Measurements from ENCODE around the gene NRXN3.

NRXN3 gene

DNA sequence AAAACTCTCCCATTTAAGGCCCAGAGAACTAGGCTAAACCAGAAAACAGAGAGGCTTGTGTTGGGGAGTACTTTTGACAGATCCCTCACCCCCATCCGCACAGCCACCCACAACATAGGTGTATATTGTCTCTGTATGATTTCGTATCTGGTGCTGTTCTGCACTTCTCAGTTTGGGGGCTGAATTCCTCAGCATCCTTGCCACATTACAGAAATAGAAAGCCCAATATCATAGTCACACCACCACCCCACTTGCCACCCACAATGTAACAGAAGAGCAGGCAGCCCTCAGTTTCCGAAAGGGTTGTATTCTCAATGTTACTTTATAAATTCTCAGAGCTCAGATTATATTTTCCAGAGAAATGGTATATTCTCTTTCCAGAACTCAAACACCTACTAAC is 1090.2 kb downstream of the NRXN3 start:
- Mint-ChIP-seq H3K9me3 (peaks cover 8% of the 10 kb centered on the region), H3K4me3 (no peak overlapping the region), H3K27me3 (no peaks in the 10 kb centered on the region), H3K4me1 (no peaks in the 10 kb centered on the region), H3K27ac (no peak overlapping the region), H3K36me3 (no peaks in the 10 kb centered on the region)

GRCh38 chr14:79265366-79265946 is 1095.3 kb downstream of the NRXN3 start:
- H3K9me3 Mint-ChIP-seq, result no peaks in the 10 kb centered on the region
- H3K27ac Mint-ChIP-seq, result no peak overlapping the region
- no peak overlapping the region for H3K4me3 Mint-ChIP-seq
- no peaks in the 10 kb centered on the region for H3K4me1 Mint-ChIP-seq
- no peaks in the 10 kb centered on the region for H3K27me3 Mint-ChIP-seq
- no peaks in the 10 kb centered on the region for H3K36me3 Mint-ChIP-seq

GRCh38 chr14:79270361-79270760 is 1100.2 kb downstream of the NRXN3 start:
- Mint-ChIP-seq H3K4me3 (no peak overlapping the region), H3K4me1 (no peaks in the 10 kb centered on the region), H3K9me3 (no peaks in the 10 kb centered on the region), H3K36me3 (no peaks in the 10 kb centered on the region), H3K27ac (no peak overlapping the region), H3K27me3 (no peaks in the 10 kb centered on the region)

DNA sequence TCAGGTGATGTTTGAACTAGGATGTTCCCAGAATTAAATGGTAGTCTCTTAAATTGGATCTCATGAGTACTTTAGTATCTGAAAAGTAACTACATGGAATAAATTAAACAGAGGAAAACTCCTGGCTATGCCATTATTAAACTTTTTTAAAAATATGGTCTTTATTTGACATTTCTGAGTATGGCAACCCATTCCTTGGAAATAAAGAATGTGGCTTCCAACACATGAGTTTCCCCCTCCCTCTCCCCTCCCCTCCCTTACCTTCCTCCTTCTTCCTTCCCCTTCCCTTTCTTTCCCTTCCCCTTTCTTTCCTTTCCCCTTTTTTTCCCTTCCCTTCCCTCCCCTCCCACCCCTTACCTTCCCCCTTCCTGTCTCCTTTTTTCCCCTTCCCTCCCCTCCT is 1100.9 kb downstream of the NRXN3 start:
- Mint-ChIP-seq H3K27me3 (no peaks in the 10 kb centered on the region), H3K9me3 (no peaks in the 10 kb centered on the region), H3K36me3 (no peaks in the 10 kb centered on the region), H3K27ac (no peak overlapping the region), H3K4me3 (no peak overlapping the region), H3K4me1 (no peaks in the 10 kb centered on the region)

DNA sequence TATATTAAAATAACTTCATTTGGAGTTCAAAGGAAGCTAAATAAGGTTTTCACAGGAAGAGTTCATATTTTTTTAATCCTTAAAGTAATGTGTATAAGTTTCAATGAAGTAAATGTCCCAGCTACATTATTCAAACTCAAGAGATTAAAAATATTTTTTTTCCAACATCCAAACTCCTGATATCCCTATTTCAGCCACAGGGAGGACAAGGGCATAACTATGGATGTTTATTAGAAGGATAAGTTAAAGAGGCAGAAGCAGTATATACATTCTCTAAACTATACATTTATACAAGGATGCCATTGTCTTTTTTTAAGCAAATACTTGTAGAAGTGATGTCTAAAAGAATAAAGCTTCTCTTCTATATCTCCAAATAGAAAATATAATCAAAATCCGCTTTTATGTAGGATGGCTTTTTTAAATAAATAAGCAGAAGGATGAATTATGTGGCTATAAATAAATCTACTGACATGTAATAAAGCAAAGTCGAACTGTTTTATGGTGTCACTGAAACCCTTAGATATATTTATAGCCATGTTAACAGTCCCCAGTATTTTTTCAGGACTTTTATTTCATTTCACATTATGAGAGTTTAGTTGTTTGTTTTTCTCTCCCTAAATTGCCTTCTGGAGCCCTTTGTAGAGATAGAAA is 1104.6 kb downstream of the NRXN3 start:
- H3K9me3 Mint-ChIP-seq, result no peaks in the 10 kb centered on the region
- no peak overlapping the region for H3K27ac Mint-ChIP-seq
- H3K36me3 Mint-ChIP-seq, result no peaks in the 10 kb centered on the region
- H3K27me3 Mint-ChIP-seq, result peaks cover 11% of the 10 kb centered on the region
- no peaks in the 10 kb centered on the region for H3K4me1 Mint-ChIP-seq
- H3K4me3 Mint-ChIP-seq, result no peak overlapping the region

- Mint-ChIP-seq H3K4me1 (no peaks in the 10 kb centered on the region), H3K9me3 (no peaks in the 10 kb centered on the region), H3K36me3 (no peaks in the 10 kb centered on the region), H3K4me3 (no peak overlapping the region), H3K27ac (no peak overlapping the region), H3K27me3 (peaks cover 16% of the 10 kb centered on the region)
These were observed 1105.1 kb downstream of the NRXN3 start for GRCh38 chr14:79275292-79275655.

- no peak overlapping the region for H3K4me3 Mint-ChIP-seq
- no peaks in the 10 kb centered on the region for H3K4me1 Mint-ChIP-seq
- H3K27me3 Mint-ChIP-seq, result peaks cover 34% of the 10 kb centered on the region
- H3K9me3 Mint-ChIP-seq, result no peaks in the 10 kb centered on the region
- H3K27ac Mint-ChIP-seq, result no peak overlapping the region
- H3K36me3 Mint-ChIP-seq, result no peaks in the 10 kb centered on the region
These were observed 1108.2 kb downstream of the NRXN3 start for GRCh38 chr14:79278286-79278797.

DNA sequence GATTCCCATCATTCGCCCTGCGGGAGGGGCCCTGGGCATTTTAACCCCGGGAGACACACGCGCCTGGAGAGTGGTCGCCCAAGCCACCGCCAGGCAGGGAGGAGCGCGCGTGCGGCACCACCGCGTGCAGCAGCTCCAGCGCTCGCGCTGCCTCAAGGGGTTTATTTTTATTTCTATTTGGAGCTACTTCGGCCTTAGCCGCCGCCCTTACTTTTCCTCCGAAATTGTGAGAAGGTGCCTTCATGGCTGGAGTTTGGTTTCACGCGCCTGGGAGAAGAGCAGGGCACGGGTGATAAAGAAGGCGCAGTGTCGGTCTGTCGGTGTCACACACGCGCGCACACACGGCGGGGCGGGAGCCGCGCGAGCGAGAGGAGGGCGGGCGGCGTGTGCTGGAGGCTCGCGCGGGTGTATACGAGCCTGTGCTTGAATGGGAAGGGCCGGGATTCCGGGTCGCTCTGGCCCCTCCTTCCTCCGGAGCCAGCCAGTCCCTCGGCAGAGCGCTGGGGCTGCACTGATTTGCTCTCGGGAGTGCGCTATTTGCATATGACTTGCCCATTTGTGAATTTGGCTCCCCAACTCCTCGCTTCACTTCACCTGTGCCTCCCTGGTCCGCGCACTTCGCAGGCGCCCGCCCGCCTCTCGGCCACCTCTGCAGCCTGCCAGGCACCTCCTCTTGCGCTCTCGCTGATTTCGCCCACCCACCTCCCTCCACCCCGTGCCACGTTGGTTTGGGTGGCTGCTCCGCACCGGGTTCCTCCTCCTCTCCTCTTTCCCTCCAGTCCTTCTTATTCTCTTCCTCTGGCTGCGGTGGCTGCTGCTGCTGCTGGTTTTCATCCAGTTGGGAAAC is 1108.8 kb downstream of the NRXN3 start:
- no peaks in the 10 kb centered on the region for H3K9me3 Mint-ChIP-seq
- H3K36me3 Mint-ChIP-seq, result no peaks in the 10 kb centered on the region
- peaks cover 34% of the 10 kb centered on the region for H3K27me3 Mint-ChIP-seq
- H3K4me1 Mint-ChIP-seq, result no peaks in the 10 kb centered on the region
- no peak overlapping the region for H3K4me3 Mint-ChIP-seq
- H3K27ac Mint-ChIP-seq, result no peak overlapping the region

DNA sequence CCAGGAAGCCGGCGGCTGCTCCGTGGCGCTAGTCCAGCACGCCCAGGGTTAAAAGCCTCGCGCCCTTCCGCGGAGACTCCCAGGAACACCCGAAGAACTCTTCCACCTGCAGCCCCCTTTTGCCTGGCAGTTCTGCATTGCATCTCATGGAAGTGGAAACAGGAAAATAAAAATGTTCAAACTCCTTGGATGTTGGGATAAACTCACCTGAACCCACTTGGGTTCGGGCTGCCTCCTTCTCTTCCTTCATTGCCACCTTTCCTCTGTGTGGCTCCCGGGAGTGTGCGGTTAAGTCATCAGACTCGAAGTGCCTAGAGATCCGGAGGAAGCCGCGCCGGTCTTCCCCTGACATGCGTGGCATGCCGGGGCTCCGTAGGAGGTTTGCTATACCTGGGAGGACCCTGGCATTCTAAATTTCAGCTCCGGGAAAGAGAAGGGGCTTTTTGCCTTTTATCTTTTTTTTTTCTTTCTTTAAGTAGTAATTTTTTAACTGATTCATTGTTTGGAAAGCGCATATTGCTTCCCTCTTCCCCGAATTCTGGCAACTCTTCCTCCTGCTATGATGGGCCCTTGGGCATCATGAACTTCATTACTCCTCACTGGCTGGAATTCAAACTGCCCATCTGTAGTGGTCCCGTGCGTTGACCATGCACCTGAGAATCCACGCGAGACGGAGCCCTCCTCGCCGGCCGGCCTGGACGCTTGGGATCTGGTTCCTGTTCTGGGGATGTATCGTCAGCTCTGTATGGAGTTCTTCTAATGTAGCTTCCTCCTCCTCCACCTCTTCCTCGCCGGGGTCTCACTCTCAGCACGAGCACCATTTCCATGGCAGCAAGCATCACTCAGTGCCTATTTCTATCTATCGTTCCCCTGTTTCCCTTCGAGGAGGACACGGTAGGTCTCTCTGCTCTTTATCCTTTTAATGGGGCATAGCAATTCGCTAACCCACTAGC is 1109.7 kb downstream of the NRXN3 start:
- Mint-ChIP-seq H3K36me3 (no peaks in the 10 kb centered on the region), H3K9me3 (no peaks in the 10 kb centered on the region), H3K27me3 (peaks cover 34% of the 10 kb centered on the region), H3K27ac (no peak overlapping the region), H3K4me1 (no peaks in the 10 kb centered on the region), H3K4me3 (no peak overlapping the region)

GRCh38 chr14:79281244-79282152 is 1111.3 kb downstream of the NRXN3 start:
- peaks cover 34% of the 10 kb centered on the region for H3K27me3 Mint-ChIP-seq
- no peaks in the 10 kb centered on the region for H3K4me1 Mint-ChIP-seq
- no peaks in the 10 kb centered on the region for H3K9me3 Mint-ChIP-seq
- H3K36me3 Mint-ChIP-seq, result peaks cover 2% of the 10 kb centered on the region
- H3K27ac Mint-ChIP-seq, result no peak overlapping the region
- H3K4me3 Mint-ChIP-seq, result no peak overlapping the region

- Mint-ChIP-seq H3K4me3 (no peak overlapping the region), H3K27me3 (peaks cover 24% of the 10 kb centered on the region), H3K36me3 (peaks cover 2% of the 10 kb centered on the region), H3K4me1 (no peaks in the 10 kb centered on the region), H3K9me3 (no peaks in the 10 kb centered on the region), H3K27ac (no peak overlapping the region)
These were observed 1114.4 kb downstream of the NRXN3 start for GRCh38 chr14:79284621-79285020.

- no peaks in the 10 kb centered on the region for H3K4me1 Mint-ChIP-seq
- H3K9me3 Mint-ChIP-seq, result no peaks in the 10 kb centered on the region
- no peak overlapping the region for H3K4me3 Mint-ChIP-seq
- no peak overlapping the region for H3K27ac Mint-ChIP-seq
- H3K36me3 Mint-ChIP-seq, result peaks cover 2% of the 10 kb centered on the region
- peaks cover 18% of the 10 kb centered on the region for H3K27me3 Mint-ChIP-seq
These were observed 1115.1 kb downstream of the NRXN3 start for GRCh38 chr14:79285263-79285662.

DNA sequence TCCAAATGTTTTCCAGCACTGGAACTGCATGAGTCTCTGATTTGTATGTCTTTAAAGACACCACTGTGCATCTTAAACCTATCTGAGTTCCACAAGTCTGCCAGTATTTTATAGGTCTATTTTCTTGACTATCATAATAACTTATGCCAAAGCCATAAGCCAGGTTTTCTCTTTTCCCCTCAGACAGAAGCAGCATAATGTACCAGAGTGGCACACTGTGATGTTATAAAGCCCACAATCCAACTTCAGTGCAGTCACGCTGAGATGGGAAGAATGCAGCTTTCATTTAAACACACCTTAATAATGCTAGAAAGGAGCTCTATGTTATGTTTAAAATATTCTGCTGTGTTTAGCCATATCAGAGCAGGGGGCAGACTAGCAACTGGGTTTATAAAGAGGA is 1117.8 kb downstream of the NRXN3 start:
- H3K4me1 Mint-ChIP-seq, result no peaks in the 10 kb centered on the region
- peaks cover 2% of the 10 kb centered on the region for H3K36me3 Mint-ChIP-seq
- H3K27me3 Mint-ChIP-seq, result no peaks in the 10 kb centered on the region
- no peak overlapping the region for H3K27ac Mint-ChIP-seq
- peaks cover 5% of the 10 kb centered on the region for H3K9me3 Mint-ChIP-seq
- no peak overlapping the region for H3K4me3 Mint-ChIP-seq

- no peak overlapping the region for H3K27ac Mint-ChIP-seq
- H3K36me3 Mint-ChIP-seq, result no peaks in the 10 kb centered on the region
- no peaks in the 10 kb centered on the region for H3K4me1 Mint-ChIP-seq
- H3K4me3 Mint-ChIP-seq, result no peak overlapping the region
- H3K27me3 Mint-ChIP-seq, result no peaks in the 10 kb centered on the region
- H3K9me3 Mint-ChIP-seq, result peaks cover 5% of the 10 kb centered on the region
These were observed 1123.5 kb downstream of the NRXN3 start for GRCh38 chr14:79293482-79294177.

Data from activated naive CD4-positive, alpha-beta T cell treated with anti-CD3 and anti-CD28 coated beads, Interleukin-2, amount 50 U/mL, for 24 hours (primary cell).